ENCODE results near the gene CCDC141.

DNA sequence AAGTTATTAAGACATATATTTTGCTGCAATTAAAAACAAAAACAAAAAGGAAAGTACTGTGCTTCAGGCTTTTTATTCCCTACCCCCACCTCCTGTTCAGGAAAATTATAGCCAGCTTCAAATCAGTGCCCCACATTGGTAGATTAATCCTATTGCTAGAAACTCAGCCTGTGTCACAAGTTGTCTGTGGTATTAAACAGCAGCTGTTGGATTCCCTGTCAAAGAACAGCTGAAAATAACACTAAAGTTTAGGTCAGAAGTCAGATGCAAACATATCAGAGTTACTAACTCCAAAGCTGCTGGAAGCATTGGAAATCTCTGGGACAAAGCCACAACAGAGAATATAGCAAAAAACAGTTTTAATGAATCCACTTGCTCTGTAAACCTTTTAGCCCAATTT is 818 bp upstream of the CCDC141 start:
- TF ChIP-seq ZNF274 (IDR thresholded peaks at IDR 0.05; ENCODE audit: low read depth, low read length) (no peak), SUZ12 (IDR thresholded peaks at IDR 0.05; ENCODE audit: extremely low read depth, insufficient read depth, insufficient read length) (no peak), YY1 (IDR thresholded peaks at IDR 0.05; ENCODE audit: insufficient read depth, insufficient read length) (no peak)

Data from NT2/D1 (cell line).